Neutrophil (primary cell): ENCODE measurements around the gene CCDC194.

ENCODE experiments used
- H3K27ac ChIP-seq: fragments of 200-600 bp; sonication (generic); 2 replicates; pipeline ENCODE4 v1.5.1; 2016; ENCODE audit warnings: mild to moderate bottlenecking, moderate library complexity
- H3K27me3 ChIP-seq: fragments of 200-600 bp; sonication (generic); 2 replicates; pipeline ENCODE4 v1.6.0; 2016; ENCODE audit warnings: mild to moderate bottlenecking
- H3K36me3 ChIP-seq: fragments of 200-600 bp; sonication (generic); 2 replicates; pipeline ENCODE4 v1.5.1; 2017
- H3K4me1 ChIP-seq, 2 experiments: fragments of 200-600 bp in 1 of 2; sonication (generic) in 1 of 2; 1 replicate in 1 of 2; 2 replicates in 1 of 2; pipeline versions ENCODE4 v1.5.1 to v1.6.1; 2013 to 2016; ENCODE audit warnings: low read depth in 1 of 2, low read length in 1 of 2, mild to moderate bottlenecking in 1 of 2, moderate library complexity in 1 of 2; ENCODE audit not compliant: control insufficient read depth in 1 of 2, insufficient read depth in 1 of 2
- H3K4me3 ChIP-seq, 2 experiments: fragments of 200-600 bp in 1 of 2; sonication (generic) in 1 of 2; 1 replicate in 1 of 2; 2 replicates in 1 of 2; pipeline ENCODE4 v1.5.1; 2013 to 2016; ENCODE audit warnings: low read depth in 1 of 2, low read length in 1 of 2, mild to moderate bottlenecking in 1 of 2, moderate library complexity in 1 of 2
- H3K9me3 ChIP-seq: fragments of 200-600 bp; sonication (generic); 2 replicates; pipeline ENCODE4 v1.5.1; 2016
- CTCF ChIP-seq: fragments of 200-600 bp; sonication (generic); IDR thresholded peaks from 2 replicates; pipeline ENCODE4 v1.5.1; 2016; ENCODE audit warnings: antibody characterized with exemption

The CCDC194 gene

GRCh38 chr19:17393914-17394313 lies at the start of gene CCDC194:
Gene CCDC194 (minus strand): TSS chr19:17394196. CDS start chr19:17394158, 38 bp downstream.
- H3K27me3 ChIP-seq = peaks cover 43% of the 10 kb centered on the region
- no peaks in the 10 kb centered on the region for H3K9me3 ChIP-seq
- peak within 1 kb of the TSS; percentile 5 for H3K27ac ChIP-seq
- peaks cover 23 to 26% of the 10 kb centered on the region in 2 experiments for H3K4me1 ChIP-seq
- peaks cover 8% of the 10 kb centered on the region for H3K36me3 ChIP-seq
- TF ChIP-seq CTCF = no peak
- no peak within 1 kb of the TSS for H3K4me3 ChIP-seq

- H3K4me1 ChIP-seq = no peaks in the 10 kb centered on the region
- H3K9me3 ChIP-seq = no peaks in the 10 kb centered on the region
- peaks cover 17% of the 10 kb centered on the region for H3K27me3 ChIP-seq
- no peak for TF ChIP-seq CTCF
- H3K27ac ChIP-seq = no peak overlapping the region
- no peaks in the 10 kb centered on the region for H3K36me3 ChIP-seq
- no peak overlapping the region for H3K4me3 ChIP-seq
These were observed 47.4 kb upstream of the CCDC194 start for GRCh38 chr19:17441241-17442021.

GRCh38 chr19:17436874-17437267 lies 42.9 kb upstream of the CCDC194 start:
- Histone ChIP-seq H3K4me1 (no peaks in the 10 kb centered on the region), H3K9me3 (no peaks in the 10 kb centered on the region), H3K4me3 (no peak overlapping the region), H3K27me3 (no peaks in the 10 kb centered on the region), H3K27ac (no peak overlapping the region), H3K36me3 (no peaks in the 10 kb centered on the region)
- no peak for TF ChIP-seq CTCF

GRCh38 chr19:17436094-17436873 lies 42.3 kb upstream of the CCDC194 start:
- Histone ChIP-seq H3K27me3 (no peaks in the 10 kb centered on the region), H3K4me1 (no peaks in the 10 kb centered on the region), H3K4me3 (no peak overlapping the region), H3K36me3 (no peaks in the 10 kb centered on the region), H3K9me3 (no peaks in the 10 kb centered on the region), H3K27ac (no peak overlapping the region)
- no peak for TF ChIP-seq CTCF

GRCh38 chr19:17435218-17435617 lies 41.2 kb upstream of the CCDC194 start:
- TF ChIP-seq CTCF = no peak
- no peak overlapping the region for H3K27ac ChIP-seq
- no peaks in the 10 kb centered on the region for H3K4me1 ChIP-seq
- no peak overlapping the region for H3K4me3 ChIP-seq
- no peaks in the 10 kb centered on the region for H3K36me3 ChIP-seq
- H3K9me3 ChIP-seq = no peaks in the 10 kb centered on the region
- H3K27me3 ChIP-seq = no peaks in the 10 kb centered on the region
